Loucy (cell line): ENCODE measurements around the gene SLC9C2.

Source experiments
- H2AFZ ChIP-seq: fragments of 200-600 bp; sonication (generic); 2 replicates; pipeline ENCODE4 v1.6.0; 2016; ENCODE audit warnings: antibody characterized with exemption, mild to moderate bottlenecking, low read length, moderate library complexity
- H3F3A ChIP-seq: fragments of 200-600 bp; 2 replicates; pipeline ENCODE4 v1.6.0; 2016; ENCODE audit warnings: antibody characterized with exemption, low read depth, mild to moderate bottlenecking
- H3K27me3 ChIP-seq: fragments of 200-600 bp; sonication (generic); 2 replicates; pipeline ENCODE4 v1.6.1; 2014; ENCODE audit warnings: low read length, mild to moderate bottlenecking; ENCODE audit not compliant: insufficient read depth, poor library complexity, severe bottlenecking
- H3K36me3 ChIP-seq: fragments of 200-600 bp; sonication (generic); 2 replicates; pipeline ENCODE4 v1.6.1; 2016; ENCODE audit warnings: low read length; ENCODE audit not compliant: insufficient read depth
- H3K4me1 ChIP-seq: fragments of 200-600 bp; sonication (generic); 2 replicates; pipeline ENCODE4 v1.5.1; 2014; ENCODE audit warnings: low read length, mild to moderate bottlenecking; ENCODE audit not compliant: insufficient read depth, poor library complexity, severe bottlenecking
- H3K4me2 ChIP-seq: fragments of 200-600 bp; sonication (generic); 2 replicates; pipeline ENCODE4 v1.6.0; 2014; ENCODE audit warnings: antibody characterized with exemption, low read length, low read depth, mild to moderate bottlenecking; ENCODE audit not compliant: poor library complexity, severe bottlenecking
- H3K4me3 ChIP-seq: fragments of 200-600 bp; sonication (generic); 2 replicates; pipeline ENCODE4 v1.5.1; 2014; ENCODE audit warnings: low read length, mild to moderate bottlenecking, mixed read lengths; ENCODE audit not compliant: poor library complexity, severe bottlenecking
- H3K79me2 ChIP-seq: fragments of 200-600 bp; sonication (generic); 2 replicates; pipeline ENCODE4 v1.6.1; 2014; ENCODE audit warnings: low read length; ENCODE audit not compliant: insufficient read depth
- H3K9ac ChIP-seq: fragments of 200-600 bp; sonication (generic); 2 replicates; pipeline ENCODE4 v1.6.0; 2014; ENCODE audit warnings: mild to moderate bottlenecking, low read depth, low read length, moderate library complexity; ENCODE audit not compliant: poor library complexity, severe bottlenecking
- H3K9me2 ChIP-seq: fragments of 200-600 bp; sonication (generic); replicated peaks from 2 replicates; pipeline ENCODE4 v1.6.1; 2016; ENCODE audit warnings: low read depth, low read length, mixed read lengths
- H3K9me3 ChIP-seq: fragments of 200-600 bp; sonication (generic); 2 replicates; pipeline ENCODE4 v1.6.1; 2014; ENCODE audit warnings: mild to moderate bottlenecking, antibody characterized with exemption, low read length, low read depth; ENCODE audit not compliant: insufficient read depth
- H4K20me1 ChIP-seq: fragments of 200-600 bp; sonication (generic); 2 replicates; pipeline ENCODE4 v1.6.0; 2014; ENCODE audit warnings: antibody characterized with exemption, low read length, mild to moderate bottlenecking; ENCODE audit not compliant: insufficient read depth, poor library complexity, severe bottlenecking
- CTCF ChIP-seq: fragments of 200-600 bp; sonication (generic); conservative IDR thresholded peaks from 2 replicates; pipeline ENCODE4 v1.5.1; 2014; ENCODE audit warnings: mild to moderate bottlenecking, antibody characterized with exemption, low read length
- EZH2phosphoT487 ChIP-seq: fragments of 200-600 bp; IDR thresholded peaks from 2 replicates; pipeline ENCODE4 v1.6.1; 2018; ENCODE audit warnings: antibody characterized with exemption, mild to moderate bottlenecking, moderate library complexity, borderline replicate concordance

The SLC9C2 gene

GRCh38 chr1:173482683-173483082 is 120.2 kb downstream of the SLC9C2 start:
- Histone ChIP-seq H3K79me2 (peaks cover 46% of the 10 kb centered on the region), H3K4me2 (peak overlapping the region; percentile 82), H3K27me3 (no peaks in the 10 kb centered on the region), H3K9me3 (no peaks in the 10 kb centered on the region), H4K20me1 (peaks cover 31% of the 10 kb centered on the region), H3K36me3 (peaks cover 60% of the 10 kb centered on the region), H3K9me2 (no peaks in the 10 kb centered on the region), H3K9ac (no peak overlapping the region), H3F3A (no peaks in the 10 kb centered on the region), H3K4me3 (no peak overlapping the region), H3K4me1 (peaks cover 44% of the 10 kb centered on the region), H2AFZ (no peak overlapping the region)
- no peak for TF ChIP-seq CTCF
- TF ChIP-seq EZH2phosphoT487: no peak

GRCh38 chr1:173481195-173481772 is 121.6 kb downstream of the SLC9C2 start:
- Histone ChIP-seq H3K4me2 (peak overlapping the region; percentile 82), H2AFZ (no peak overlapping the region), H3K9me2 (no peaks in the 10 kb centered on the region), H3F3A (no peaks in the 10 kb centered on the region), H4K20me1 (peaks cover 34% of the 10 kb centered on the region), H3K4me3 (no peak overlapping the region), H3K9me3 (no peaks in the 10 kb centered on the region), H3K36me3 (peaks cover 46% of the 10 kb centered on the region), H3K4me1 (peaks cover 46% of the 10 kb centered on the region), H3K9ac (no peak overlapping the region), H3K79me2 (peaks cover 51% of the 10 kb centered on the region), H3K27me3 (no peaks in the 10 kb centered on the region)
- TF ChIP-seq CTCF: no peak
- no peak for TF ChIP-seq EZH2phosphoT487

- peak overlapping the region; percentile 83 for H3K4me3 ChIP-seq
- peaks cover 60% of the 10 kb centered on the region for H3K79me2 ChIP-seq
- peak overlapping the region; percentile 82 for H3K4me2 ChIP-seq
- H3K4me1 ChIP-seq: peaks cover 57% of the 10 kb centered on the region
- H3K9me3 ChIP-seq: no peaks in the 10 kb centered on the region
- no peak overlapping the region for H2AFZ ChIP-seq
- H3F3A ChIP-seq: no peaks in the 10 kb centered on the region
- TF ChIP-seq EZH2phosphoT487 (no peak), CTCF (no peak)
- peak overlapping the region; percentile 87 for H3K9ac ChIP-seq
- H3K36me3 ChIP-seq: peaks cover 30% of the 10 kb centered on the region; the same call in 1 of the 2 replicates
- no peaks in the 10 kb centered on the region for H3K9me2 ChIP-seq
- H4K20me1 ChIP-seq: peaks cover 34% of the 10 kb centered on the region
- H3K27me3 ChIP-seq: no peaks in the 10 kb centered on the region
Observed at GRCh38 chr1:173479649-173480048, 123.2 kb downstream of the SLC9C2 start.
